Daoy (cell line): ENCODE data around the gene ARHGAP42. TPM values are rescaled to one million over a fixed set of nuclear protein-coding genes. Genes with fewer than 3 reads are reported as not detected.

Experiments
- DNase-seq: peaks from one replicate; pipeline ENCODE4 v3.0.0-alpha.2; 2015; ENCODE audit warnings: low read depth
- total RNA-seq: library from RNA; depleted of rRNA; stranded (reverse); fragments of >200 nt; shearing (Covaris generic); gene quantifications from 2 replicates; pipeline ENCODE4 v1.2.3, GENCODE V29; 2014

Gene ARHGAP42
- total RNA-seq, 1 experiment from 2014 or later: 6.7 TPM

- DNase-seq: no peak
Measured at GRCh38 chr11:100832829-100833228, 145.7 kb downstream of the ARHGAP42 start.

DNA sequence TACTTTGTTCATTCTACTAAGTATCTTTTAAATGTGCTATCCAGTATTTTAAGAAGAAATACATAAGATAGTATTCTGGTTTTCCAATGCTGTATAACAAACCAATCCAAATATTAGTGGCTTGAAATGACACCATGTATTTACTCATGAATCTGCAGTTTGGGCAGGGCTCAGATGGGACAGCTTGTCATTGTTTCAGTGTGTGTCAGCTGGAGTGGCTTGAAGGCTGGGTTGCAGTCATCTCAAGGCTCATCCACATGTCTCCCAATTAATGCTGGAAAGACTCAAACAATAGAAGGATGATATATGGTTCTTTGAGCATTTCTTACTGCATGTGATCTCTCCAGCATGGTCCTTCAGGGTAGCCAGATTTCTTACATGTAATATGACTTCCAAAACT, 146.2 kb downstream of the ARHGAP42 start:
- DNase-seq: no peak

DNA sequence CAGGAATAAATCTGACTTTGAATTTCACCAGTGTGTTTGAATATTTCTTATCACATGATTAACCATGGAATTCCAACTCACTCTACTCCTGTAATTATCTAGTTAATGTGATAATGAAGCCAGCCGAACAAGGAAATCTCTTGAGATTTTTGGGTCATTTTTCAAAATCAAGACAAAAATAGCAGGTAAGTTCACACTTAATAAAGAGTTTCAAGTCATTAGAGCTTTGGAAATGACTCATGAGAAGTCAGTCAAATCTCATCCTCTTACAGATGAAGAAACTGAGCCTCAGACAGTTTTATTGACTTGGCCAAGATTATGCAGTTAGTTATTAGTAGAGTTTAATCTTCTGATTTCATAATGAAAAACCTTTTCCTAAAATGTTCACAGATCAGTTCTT, 148.8 kb downstream of the ARHGAP42 start:
- no peak for DNase-seq

DNA sequence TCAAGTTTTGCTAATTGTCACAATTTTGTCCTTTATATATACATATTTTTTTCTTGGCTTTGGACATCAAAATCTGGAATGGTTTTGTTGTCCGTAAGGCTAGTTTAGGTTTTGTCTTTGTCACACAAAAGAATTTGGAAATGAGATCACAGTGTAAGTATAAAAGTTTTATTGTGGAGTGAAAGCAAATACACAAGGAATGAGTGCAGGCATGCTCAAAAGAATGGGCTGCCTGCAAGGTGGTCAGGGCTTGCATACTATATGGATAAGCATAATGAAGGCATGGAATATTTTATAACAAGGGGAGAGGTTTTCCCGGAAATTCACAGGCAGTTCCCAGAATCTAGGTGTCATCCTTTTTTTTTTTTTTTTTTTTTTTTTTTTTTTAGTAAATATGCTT, 150.2 kb downstream of the ARHGAP42 start:
- no peak for DNase-seq

- no peak for DNase-seq
Measured at GRCh38 chr11:100841711-100842407, 154.8 kb downstream of the ARHGAP42 start.

DNA sequence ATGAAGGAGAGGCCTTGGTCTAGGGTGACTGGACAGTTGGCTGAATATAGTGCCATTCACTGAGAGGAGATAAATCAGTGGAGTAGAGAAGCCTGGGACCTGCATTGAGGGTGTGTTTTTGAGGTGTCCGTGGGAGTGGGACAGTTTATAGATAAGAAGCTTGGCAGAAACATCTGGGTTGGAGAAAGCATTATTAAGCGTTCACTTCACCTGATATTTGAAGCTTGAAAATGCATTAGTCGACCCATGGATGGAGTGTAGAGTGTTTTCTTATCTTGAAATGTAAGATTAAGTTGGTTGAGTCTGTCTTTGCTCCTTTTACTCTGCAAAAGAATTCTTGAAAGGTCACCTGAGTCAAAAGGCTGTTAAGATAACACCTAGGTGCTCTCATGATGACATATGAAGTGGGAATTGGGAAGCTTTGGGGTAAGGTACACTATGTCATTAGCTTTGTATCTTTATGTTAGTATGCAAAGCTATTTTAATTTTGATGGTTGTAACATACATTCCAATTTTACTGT, 160.7 kb downstream of the ARHGAP42 start:
- no peak for DNase-seq

DNA sequence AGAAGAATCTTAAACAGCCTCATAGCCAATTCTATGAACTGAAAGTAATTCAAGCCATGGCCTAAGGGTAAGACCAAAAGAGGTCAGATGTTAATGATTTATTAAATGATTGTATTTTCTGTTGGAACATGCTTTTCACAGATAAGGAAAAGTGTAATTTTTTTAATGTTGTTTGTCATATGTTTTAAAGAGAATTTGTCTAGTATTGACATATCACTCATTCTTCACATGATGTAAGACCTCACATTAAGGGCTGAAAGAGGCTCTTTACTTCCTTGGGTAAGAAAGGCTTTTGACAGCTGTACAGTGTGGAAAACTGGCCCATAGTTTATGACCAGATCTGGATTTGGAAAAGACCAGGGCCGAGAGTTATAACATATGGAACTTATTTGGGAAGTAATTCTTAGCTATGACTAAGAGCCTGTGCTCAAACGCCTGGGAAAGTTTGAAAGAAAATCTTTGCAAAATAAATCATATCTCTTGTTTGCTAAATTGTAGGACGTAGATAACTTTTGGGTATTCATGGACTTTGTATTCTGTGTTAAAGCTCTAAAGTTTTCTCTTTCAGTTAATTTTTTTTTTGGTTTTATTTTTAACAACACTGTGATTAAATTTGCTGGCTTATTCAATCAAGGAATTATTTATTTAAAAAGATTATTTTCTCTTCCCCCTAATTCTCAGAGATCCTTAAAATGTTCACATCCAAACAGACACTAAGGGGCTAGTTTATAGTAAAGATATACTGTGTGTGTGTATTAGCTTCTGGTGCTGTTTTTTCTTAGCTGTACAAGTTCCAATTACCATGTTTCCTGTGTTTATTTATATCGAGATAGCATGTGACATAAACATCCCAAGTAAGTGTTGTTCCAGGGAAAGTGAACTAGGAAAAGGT, 162.2 kb downstream of the ARHGAP42 start:
- peak; percentile 36 for DNase-seq

DNA sequence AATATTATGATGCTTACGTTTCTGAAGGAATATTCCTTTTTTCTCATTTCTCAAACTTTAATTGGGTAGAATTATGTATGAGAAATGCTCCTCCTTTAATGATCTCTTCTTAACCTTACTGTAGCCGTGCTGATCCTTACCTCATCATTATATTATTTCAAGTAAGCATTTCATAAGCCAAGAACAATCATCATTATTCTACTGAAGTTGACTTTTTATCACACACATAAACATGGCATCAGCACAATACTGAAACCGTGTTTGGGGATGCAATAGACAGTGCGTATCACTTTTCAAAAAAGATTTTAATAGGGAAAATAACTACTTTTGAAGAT, 162.8 kb downstream of the ARHGAP42 start:
- DNase-seq: no peak

DNA sequence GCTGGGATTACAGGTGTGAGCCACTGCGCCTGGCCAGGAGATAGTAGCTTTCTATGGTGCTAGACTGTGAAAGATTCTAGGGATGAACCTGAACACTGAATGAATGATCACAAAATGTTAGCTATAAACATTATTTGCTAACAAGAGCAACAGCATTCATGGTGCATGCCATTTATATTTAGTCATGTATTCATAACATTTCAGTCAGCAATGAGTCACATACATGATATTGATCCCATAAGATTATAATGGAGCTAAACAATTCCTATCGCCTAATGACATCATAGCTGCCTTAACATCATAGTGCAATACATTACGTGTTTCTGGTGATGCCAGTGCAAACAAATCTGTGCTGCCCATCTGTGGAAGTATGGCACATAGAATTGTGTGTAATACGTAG, 164.1 kb downstream of the ARHGAP42 start:
- no peak for DNase-seq

DNA sequence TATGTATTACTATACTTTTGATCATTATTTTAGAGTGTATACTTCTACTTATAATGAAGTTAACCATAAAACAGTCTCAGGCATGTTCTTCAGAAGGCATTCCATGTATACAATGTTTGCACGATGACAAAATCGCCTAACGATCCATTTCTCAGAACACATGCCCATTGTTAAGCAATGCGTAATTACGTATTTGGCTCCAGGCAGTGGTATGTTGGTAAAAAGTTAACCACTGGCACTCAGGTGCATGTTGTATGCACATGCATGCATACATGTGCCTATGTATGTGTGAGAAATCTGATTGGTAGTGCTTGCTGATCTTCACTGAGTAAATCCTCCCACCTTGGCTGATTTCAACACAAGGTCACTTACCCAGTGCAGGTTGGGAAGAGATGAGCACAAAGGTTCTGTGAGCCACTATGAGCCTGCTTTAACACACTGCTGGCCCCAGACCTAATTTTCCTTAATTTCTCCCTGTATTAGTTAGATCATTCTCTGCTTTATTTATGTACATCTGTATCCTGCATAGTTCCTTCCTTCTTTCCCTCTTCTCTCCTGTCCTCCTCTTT, 164.6 kb downstream of the ARHGAP42 start:
- no peak for DNase-seq

DNA sequence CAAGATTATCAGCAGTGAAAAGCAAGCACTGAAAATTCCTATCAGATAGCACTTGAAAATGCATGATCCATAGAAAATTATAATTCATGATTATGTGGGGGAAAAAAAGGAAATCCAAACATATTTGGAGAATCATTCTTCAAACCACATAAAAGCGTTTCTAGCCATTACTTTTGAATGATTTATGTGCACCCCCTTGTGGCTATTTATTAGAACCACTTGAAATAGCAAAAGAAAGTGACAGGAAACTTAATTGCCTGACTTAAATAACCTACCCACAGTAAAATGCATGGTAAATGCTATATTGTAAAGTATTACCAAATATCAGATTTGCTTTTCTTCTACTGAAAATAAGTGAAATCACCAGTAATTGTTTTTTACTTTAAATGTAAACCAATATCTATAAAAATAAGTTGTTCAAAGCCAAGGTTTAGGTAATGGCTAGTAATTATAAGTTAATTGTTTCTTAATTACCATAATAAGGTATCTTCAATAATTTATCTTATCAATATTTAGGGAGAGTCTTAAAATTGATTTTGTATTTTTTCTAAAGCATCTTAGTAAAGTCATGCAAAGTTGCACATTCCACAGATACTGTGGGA, 168.5 kb downstream of the ARHGAP42 start:
- DNase-seq: no peak

GRCh38 chr11:100857236-100858005, 170.3 kb downstream of the ARHGAP42 start:
- no peak for DNase-seq

DNA sequence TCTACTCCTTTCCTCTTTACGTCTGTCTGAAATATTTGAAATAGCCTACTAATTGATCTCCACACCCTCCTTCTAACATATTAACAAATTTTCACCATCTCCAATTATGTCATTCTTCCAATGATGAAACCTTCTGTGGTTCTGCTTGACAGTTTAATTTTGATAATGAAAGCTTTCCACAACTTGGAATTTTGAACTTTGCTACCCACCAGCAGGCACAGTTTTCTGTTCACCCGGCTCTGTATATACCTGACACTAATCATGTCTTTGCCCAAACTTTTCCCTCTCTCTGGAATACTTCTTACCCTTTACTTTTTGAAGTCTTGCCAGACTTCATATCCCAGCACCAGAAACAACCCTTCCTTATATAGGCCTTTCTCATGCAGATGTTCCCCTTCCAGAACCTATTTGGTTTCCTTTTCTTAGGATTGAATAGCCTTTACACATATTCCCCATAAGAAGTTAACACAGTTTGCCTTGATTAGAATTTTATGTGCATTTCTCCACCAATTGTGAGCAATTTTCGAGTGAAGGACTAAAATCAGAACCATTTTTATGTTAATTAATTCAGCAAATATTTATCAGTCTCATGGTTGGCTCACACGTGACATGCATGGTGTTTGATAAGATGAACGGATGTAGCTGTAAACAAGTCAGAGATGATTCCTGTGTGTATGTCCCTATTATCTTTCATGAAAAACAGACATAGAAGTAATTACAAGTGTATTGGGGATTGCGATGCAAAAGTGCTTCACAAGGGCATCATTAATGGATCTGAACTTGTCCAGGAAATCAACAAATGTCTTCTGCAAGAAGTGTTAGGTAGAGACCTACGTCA, 173.4 kb downstream of the ARHGAP42 start:
- no peak for DNase-seq

DNA sequence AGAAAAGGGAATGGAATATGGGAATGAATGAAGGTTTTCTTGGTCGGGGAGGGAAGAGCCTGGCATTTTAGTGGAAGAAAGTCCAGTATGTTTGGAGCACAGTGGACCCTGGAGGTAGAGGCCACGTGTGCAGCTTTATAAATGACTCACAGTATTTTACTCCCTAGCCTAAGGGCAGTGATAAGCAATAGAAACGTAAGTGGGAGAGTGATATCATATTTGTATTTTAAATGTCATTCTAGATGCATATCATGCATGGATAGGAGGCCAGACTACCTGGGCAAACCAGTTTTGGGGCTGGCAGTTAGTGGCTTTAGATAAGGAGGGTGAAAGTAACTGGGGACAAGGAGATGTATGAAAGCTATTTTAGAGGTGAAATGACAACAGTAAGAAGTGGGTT, 174.1 kb downstream of the ARHGAP42 start:
- no peak for DNase-seq

DNA sequence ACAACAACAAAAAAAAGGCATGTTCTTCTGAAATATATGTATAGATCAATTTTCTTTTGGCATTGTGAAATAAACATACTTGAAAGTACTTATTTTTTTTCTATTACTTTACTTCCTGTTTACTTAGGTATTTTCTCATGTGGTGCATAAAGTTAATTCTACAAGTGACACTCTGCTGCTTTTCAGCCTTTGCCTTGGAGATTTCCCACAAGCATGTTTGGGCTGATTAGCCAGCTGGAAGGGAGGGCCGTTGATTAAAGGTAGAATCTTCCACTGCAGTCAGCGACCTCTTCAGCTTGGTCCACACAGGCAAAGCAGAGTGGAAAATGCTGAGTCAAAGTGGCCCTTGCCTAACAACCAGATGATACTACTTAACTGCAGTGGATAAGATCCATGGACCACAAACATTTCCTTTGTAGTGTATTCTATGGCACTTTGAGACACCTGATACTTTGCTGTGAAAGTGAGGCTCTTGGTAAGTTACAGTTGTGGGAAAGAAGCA, 176.0 kb downstream of the ARHGAP42 start:
- peak; percentile 83 for DNase-seq

DNA sequence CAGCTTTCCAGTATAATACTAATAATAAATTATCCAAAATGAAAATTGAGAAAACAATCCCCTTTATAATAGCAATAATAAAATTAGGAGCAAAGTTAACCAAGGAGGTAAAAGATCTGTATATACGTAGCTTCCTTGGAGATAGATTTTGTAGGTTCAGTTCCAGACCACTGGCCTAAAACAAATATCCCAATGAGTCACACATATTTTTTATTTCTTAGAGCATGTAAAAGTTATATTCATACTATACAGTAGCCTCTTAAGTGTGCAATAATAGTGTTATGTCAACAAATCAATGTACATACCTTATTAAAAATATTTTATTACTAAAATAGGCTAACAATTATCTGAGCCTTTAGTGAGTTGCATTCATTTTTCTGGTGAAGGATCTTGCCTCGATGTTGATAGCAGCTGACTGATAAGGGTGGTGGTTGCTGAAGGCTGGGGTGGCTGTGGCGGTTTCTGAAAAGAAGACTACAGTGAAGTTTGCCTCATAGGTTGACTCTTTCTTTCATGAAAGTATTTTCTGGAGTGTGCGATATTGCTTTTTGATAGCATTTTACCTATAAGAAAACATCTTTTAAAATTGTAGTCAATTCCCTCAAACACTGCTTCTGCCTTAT, 178.5 kb downstream of the ARHGAP42 start:
- no peak for DNase-seq

- no peak for DNase-seq
Measured at GRCh38 chr11:100866453-100866852, 179.4 kb downstream of the ARHGAP42 start.

GRCh38 chr11:100867606-100868005, 180.5 kb downstream of the ARHGAP42 start:
- no peak for DNase-seq

DNA sequence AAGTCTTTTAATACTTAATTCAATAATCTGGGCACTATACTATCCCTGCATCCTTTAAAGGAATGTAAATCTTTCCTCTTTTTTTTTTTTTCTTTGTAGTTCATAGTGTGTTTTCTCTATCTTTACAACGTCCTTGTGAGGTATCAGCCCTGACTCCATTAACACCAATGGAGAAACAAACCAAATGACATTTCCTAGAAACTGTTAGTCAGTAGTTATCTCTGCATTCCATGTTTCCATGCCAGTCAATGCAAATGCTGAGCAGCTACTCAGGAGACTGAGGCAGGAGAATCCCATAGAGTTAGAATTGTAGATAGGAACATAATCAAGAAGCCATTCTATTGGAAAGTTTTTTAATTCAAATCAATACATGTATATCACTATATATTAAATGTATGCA, 182.2 kb downstream of the ARHGAP42 start:
- DNase-seq: no peak

DNA sequence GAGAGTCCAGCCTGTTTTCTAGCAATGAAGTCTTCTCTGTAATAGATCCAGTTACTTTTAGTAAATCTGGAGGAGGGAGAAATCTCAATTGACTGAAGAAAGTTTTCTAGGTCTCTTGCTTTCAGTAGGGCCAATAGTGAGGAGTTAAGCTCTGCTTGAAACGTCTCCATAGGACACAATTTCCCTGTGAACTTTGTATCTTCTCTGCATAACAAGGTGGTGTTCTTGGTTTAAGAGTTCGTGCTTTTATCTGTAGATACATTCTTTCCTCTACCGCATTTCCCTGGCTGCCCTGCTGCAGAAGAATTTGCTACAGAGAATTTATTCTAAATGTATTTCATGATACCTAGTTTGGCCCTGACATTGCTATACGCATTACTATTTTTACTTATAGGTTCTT, 183.1 kb downstream of the ARHGAP42 start:
- no peak for DNase-seq
